ENCODE results near the gene NGLY1.

NGLY1 gene

GRCh38 chr3:25708036-25708435 is 75.2 kb downstream of the NGLY1 start:
- no peak for DNase-seq (ENCODE audit: low read depth)

- no peak for DNase-seq (ENCODE audit: low read depth)
These were observed 75.8 kb downstream of the NGLY1 start for GRCh38 chr3:25707268-25707926.

GRCh38 chr3:25706213-25706612 is 77.0 kb downstream of the NGLY1 start:
- no peak for DNase-seq (ENCODE audit: low read depth)

GRCh38 chr3:25697553-25697952 is 85.7 kb downstream of the NGLY1 start:
- DNase-seq (ENCODE audit: low read depth) = no peak

- DNase-seq (ENCODE audit: low read depth) = no peak
These were observed 87.4 kb downstream of the NGLY1 start for GRCh38 chr3:25695731-25696420.

GRCh38 chr3:25693238-25693637 is 90.0 kb downstream of the NGLY1 start:
- DNase-seq (ENCODE audit: low read depth) = no peak

- no peak for DNase-seq (ENCODE audit: low read depth)
These were observed 90.9 kb downstream of the NGLY1 start for GRCh38 chr3:25692341-25692740.

- DNase-seq (ENCODE audit: low read depth) = no peak
These were observed 92.3 kb downstream of the NGLY1 start for GRCh38 chr3:25690768-25691533.

- no peak for DNase-seq (ENCODE audit: low read depth)
These were observed 94.0 kb downstream of the NGLY1 start for GRCh38 chr3:25689226-25689625.

GRCh38 chr3:25687742-25688141 is 95.5 kb downstream of the NGLY1 start:
- no peak for DNase-seq (ENCODE audit: low read depth)

GRCh38 chr3:25686766-25687165 is 96.5 kb downstream of the NGLY1 start:
- DNase-seq (ENCODE audit: low read depth) = no peak

- DNase-seq (ENCODE audit: low read depth) = no peak
These were observed 99.4 kb downstream of the NGLY1 start for GRCh38 chr3:25683882-25684281.

GRCh38 chr3:25683410-25683809 is 99.8 kb downstream of the NGLY1 start:
- no peak for DNase-seq (ENCODE audit: low read depth)

- no peak for DNase-seq (ENCODE audit: low read depth)
These were observed 103.5 kb downstream of the NGLY1 start for GRCh38 chr3:25679642-25680302.

- DNase-seq (ENCODE audit: low read depth) = no peak
These were observed 104.1 kb downstream of the NGLY1 start for GRCh38 chr3:25679166-25679565.

GRCh38 chr3:25678581-25678980 is 104.7 kb downstream of the NGLY1 start:
- no peak for DNase-seq (ENCODE audit: low read depth)

GRCh38 chr3:25677121-25677520 is 106.1 kb downstream of the NGLY1 start:
- no peak for DNase-seq (ENCODE audit: low read depth)

GRCh38 chr3:25674670-25675069 is 108.6 kb downstream of the NGLY1 start:
- DNase-seq (ENCODE audit: low read depth) = no peak

- DNase-seq (ENCODE audit: low read depth) = no peak
These were observed 109.4 kb downstream of the NGLY1 start for GRCh38 chr3:25673738-25674298.
